GM12873 (cell line): ENCODE results near the gene TKFC.

Source experiments
- CTCF ChIP-seq: IDR thresholded peaks from 2 replicates; pipeline ENCODE4 v1.5.1; 2012; ENCODE audit warnings: low read depth, mild to moderate bottlenecking, moderate library complexity, low read length, control low read depth; ENCODE audit not compliant: insufficient read depth; ENCODE audit errors: missing control alignments

TKFC gene

GRCh38 chr11:61357233-61357893, 24.3 kb downstream of the TKFC start:
- TF ChIP-seq CTCF, result no peak

GRCh38 chr11:61357894-61358239, 24.8 kb downstream of the TKFC start:
- no peak for TF ChIP-seq CTCF

GRCh38 chr11:61358566-61358965, 25.5 kb downstream of the TKFC start:
- TF ChIP-seq CTCF, result no peak

- TF ChIP-seq CTCF, result no peak
Measured at GRCh38 chr11:61359516-61359915, 26.5 kb downstream of the TKFC start.

GRCh38 chr11:61361237-61361740, 28.3 kb downstream of the TKFC start:
- no peak for TF ChIP-seq CTCF

GRCh38 chr11:61361741-61362541, 28.9 kb downstream of the TKFC start, which contains the start of the genes CYB561A3 and TMEM138:
TSS of gene CYB561A3 (minus strand) at chr11:61361882. CDS start at chr11:61356713, 5,169 bp downstream.
TSS of gene TMEM138 (plus strand) at chr11:61362374. CDS start at chr11:61364391, 2,017 bp downstream.
- TF ChIP-seq CTCF, result no peak

GRCh38 chr11:61362542-61362875, 29.5 kb downstream of the TKFC start:
- TF ChIP-seq CTCF, result no peak
